Activated naive CD4-positive, alpha-beta T cell treated with anti-CD3 and anti-CD28 coated beads, Interleukin-2, amount 50 U/mL, for 72 hours (primary cell): Measurements from ENCODE around the gene ARHGEF38. TPM values are rescaled to one million over a fixed set of nuclear protein-coding genes. Genes with fewer than 3 reads are reported as not detected.
"Not testable (repeated sequence)": the region's sequence is repeated elsewhere in the genome, so short reads cannot be mapped to it uniquely, and the experiment has no call there.

ENCODE experiments used
- ATAC-seq, 2 donors: fragments of 150-1000 bp; cut with Tn5 transposase; 2 replicates each; pipeline ENCODE4 v1.10.0; 2021; ENCODE audit warnings: mild to moderate bottlenecking in 2 of 2, moderate library complexity in 2 of 2
- DNase-seq, 2 donors: peaks; one replicate each; pipeline ENCODE4 v3.0.0; 2021 to 2022; ENCODE audit warnings: low spot score in 2 of 2
- H3K27ac Mint-ChIP-seq, 2 donors: one replicate each; pipeline ENCODE4 v1.8.0; 2022; ENCODE audit warnings: mild to moderate bottlenecking in 2 of 2, mixed read lengths in 2 of 2
- H3K36me3 Mint-ChIP-seq, 2 donors: one replicate each; pipeline ENCODE4 v1.8.0; 2022; ENCODE audit warnings: mixed read lengths in 2 of 2
- H3K9me3 Mint-ChIP-seq, 2 donors: one replicate each; pipeline ENCODE4 v1.8.0; 2022; ENCODE audit warnings: mixed read lengths in 2 of 2
- total RNA-seq, 2 donors: library from RNA; stranded (reverse); gene quantifications; one replicate each; pipeline ENCODE4 v1.2.3, GENCODE V29; 2022

The ARHGEF38 gene
- total RNA-seq, 2 donors from 2014 or later = not detected

DNA sequence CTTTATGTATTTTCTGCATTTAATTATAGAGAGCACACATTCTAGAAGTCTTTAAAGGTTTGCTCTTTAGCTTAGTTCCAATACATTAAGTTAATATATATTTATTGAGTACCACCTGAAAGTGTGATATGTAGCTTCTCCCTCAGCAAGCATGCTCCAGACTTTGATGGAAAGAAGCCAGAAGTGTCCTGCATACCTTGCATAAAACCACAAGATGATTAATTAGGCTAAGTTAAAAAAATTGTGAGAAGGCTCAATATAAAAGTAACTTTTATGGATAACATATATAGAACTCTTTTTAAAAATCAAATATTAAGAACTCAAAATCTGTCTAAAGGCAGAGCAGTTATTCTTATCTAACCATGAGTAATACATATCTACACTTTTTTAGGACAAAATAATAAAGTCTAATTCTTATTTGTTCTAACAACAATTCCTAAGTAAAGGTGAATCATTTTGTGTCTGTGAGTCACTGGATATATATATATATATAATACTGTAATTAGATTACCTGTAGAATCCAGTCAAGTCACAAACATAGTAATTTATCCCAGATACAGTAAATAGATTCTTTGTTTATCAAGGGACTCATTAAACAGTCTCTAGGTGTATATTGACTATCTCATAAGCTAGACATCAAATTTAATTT lies 104.8 kb downstream of the ARHGEF38 start:
- Mint-ChIP-seq H3K27ac (no peak overlapping the region), H3K36me3 (no peaks in the 10 kb centered on the region), H3K9me3 (no peaks in the 10 kb centered on the region)
- no peak for DNase-seq
- no peak for ATAC-seq

DNA sequence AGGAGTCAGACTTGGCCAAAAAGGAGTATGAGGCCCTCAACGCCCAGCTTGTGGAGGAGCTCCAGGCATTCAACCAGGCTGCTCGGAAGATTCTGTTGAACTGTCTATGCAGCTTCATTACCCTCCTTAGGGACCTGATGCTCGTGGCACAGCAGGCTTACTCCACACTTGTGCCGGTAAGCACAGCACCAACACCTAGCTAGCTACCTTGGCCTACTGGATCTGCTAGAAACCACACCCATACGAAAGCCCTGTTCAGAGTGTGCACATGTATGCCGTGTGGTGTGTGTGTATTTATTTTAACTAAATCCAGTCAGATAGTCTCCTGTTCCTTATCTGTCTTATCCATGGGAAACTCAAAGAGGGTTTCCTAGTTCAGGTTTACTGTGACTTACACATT lies 106.8 kb downstream of the ARHGEF38 start:
- Mint-ChIP-seq H3K36me3 (no peaks in the 10 kb centered on the region), H3K27ac (no peak overlapping the region), H3K9me3 (no peaks in the 10 kb centered on the region)
- DNase-seq (no peak), ATAC-seq (no peak)

- ATAC-seq (no peak), DNase-seq (no peak)
- no peak overlapping the region for H3K27ac Mint-ChIP-seq
- no peaks in the 10 kb centered on the region for H3K36me3 Mint-ChIP-seq
- H3K9me3 Mint-ChIP-seq = no peaks in the 10 kb centered on the region
Observed at GRCh38 chr4:105661028-105661427, 108.6 kb downstream of the ARHGEF38 start.

DNA sequence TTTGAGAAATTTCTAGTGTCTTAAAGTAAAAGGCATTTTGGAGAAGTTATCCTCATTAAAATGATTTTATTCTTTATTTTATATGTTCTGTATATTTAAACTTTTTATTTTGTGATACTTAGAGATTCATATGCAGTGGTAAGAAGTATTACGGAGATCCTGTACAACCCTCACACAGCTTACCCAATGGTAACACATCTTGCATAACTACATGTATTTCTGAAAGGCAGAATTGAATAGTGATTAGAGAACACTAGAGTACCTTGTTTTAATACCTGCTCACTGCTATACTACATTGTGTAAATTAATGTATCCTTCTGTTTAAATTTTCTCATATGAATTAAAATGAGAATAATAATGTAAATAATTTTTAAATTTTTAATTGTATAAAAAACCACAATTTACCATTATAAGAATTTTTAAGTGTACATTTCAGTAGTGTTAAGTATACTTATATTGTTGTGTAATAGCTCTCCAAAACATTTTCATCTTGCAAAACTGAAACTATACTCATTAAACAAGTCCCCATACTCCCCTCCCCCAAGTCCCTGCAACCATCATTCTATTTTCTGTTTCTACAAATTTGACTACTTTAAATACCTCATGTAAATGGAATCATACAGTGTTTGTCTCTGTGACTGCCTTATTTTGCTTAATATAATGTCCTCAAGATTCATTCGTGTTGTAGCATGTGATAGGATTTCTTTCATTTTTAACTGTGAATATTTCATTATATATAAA lies 110.7 kb downstream of the ARHGEF38 start:
- DNase-seq (no peak), ATAC-seq (no peak)
- Mint-ChIP-seq H3K36me3 (no peaks in the 10 kb centered on the region), H3K9me3 (no peaks in the 10 kb centered on the region), H3K27ac (no peak overlapping the region)

DNA sequence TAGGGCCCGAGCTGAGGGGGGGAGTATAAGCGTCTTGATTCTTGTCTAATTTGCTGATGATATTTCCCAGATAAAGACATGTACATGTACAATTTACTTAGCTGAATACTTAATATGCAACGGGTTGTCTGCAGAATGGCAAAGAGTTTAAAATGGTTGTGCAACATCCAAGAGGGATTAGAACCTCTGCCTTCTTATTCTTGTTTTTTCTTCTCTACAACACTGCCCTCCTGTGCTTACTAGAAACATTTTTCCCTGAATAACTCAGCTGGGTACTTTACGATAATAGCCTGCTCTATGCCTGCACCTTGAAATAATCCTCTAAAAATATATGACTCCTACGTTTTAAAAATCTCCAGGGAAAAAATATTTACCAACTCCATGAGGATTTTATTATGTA lies 114.3 kb downstream of the ARHGEF38 start:
- Mint-ChIP-seq H3K36me3 (no peaks in the 10 kb centered on the region), H3K9me3 (no peaks in the 10 kb centered on the region), H3K27ac (no peak overlapping the region)
- no peak for ATAC-seq
- no peak for DNase-seq

DNA sequence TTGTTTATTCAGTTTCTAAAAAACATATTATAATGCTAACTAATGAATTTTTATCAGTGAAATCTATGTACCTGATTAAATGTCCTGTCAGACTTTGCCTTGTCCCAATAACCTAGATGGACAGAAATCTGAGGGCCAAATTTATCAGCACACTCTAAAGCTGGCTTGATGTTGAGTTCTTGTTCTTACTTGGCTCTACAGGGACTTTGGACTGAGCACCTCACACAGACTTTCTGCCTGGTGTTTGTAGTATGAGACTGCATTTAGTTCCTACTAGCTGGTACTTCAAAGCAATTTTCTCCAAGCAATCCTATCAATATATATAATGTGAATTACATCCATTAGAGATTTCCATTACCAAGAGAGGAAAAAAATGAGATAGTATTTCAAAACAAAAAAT lies 118.3 kb downstream of the ARHGEF38 start:
- no peak for ATAC-seq
- H3K36me3 Mint-ChIP-seq = no peaks in the 10 kb centered on the region

GRCh38 chr4:105671301-105671700 lies 118.9 kb downstream of the ARHGEF38 start:
- DNase-seq = no peak
- no peak overlapping the region for H3K27ac Mint-ChIP-seq
- no peaks in the 10 kb centered on the region for H3K36me3 Mint-ChIP-seq
- ATAC-seq = no peak
- no peaks in the 10 kb centered on the region for H3K9me3 Mint-ChIP-seq

More for the DNA sequence above, 118.3 kb downstream of the ARHGEF38 start:
- no peak for DNase-seq
- H3K27ac Mint-ChIP-seq = no peak overlapping the region
- H3K9me3 Mint-ChIP-seq = no peaks in the 10 kb centered on the region

DNA sequence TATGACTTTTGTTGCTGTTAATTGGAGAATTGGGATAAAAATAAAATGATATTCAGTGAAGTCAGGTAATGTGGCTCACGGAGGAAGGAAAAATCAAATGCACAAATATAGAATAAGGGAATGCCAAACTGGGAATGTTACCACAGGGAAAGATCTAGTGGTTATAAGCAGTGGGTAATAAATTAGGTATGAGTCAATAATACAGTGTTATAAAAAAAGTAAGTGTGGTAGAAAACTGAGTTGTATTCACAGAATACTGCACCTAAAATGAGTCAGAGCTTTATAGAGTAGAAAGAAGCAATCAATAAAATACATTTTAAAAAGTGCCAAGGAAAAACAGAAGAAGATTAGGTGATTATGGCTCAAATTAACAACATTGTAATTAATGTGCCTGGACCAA lies 121.6 kb downstream of the ARHGEF38 start:
- Mint-ChIP-seq H3K27ac (no peak overlapping the region), H3K9me3 (no peaks in the 10 kb centered on the region), H3K36me3 (no peaks in the 10 kb centered on the region)
- DNase-seq (no peak), ATAC-seq (no peak)

DNA sequence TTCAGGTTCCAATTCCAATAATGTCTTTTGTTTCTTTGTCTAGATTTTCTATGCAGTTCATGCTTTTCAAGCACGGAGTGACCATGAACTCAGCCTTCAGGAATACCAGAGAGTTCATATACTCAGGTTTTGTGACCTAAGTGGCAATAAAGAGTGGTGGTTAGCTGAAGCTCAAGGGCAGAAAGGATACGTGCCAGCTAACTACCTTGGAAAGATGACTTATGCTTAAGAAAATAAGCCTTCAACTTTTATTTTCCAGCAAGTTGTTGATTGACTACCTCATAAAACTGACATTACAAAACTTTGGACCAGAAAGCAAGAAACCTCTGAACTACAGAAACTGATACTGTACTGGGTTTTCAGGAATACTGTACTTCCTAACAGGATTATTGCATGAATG lies 125.3 kb downstream of the ARHGEF38 start:
- Mint-ChIP-seq H3K27ac (no peak overlapping the region), H3K36me3 (no peaks in the 10 kb centered on the region), H3K9me3 (no peaks in the 10 kb centered on the region)
- ATAC-seq (no peak), DNase-seq (no peak)

GRCh38 chr4:105679186-105679585 lies 126.8 kb downstream of the ARHGEF38 start:
- ATAC-seq (no peak), DNase-seq (no peak)
- no peak overlapping the region for H3K27ac Mint-ChIP-seq
- H3K9me3 Mint-ChIP-seq = no peaks in the 10 kb centered on the region
- no peaks in the 10 kb centered on the region for H3K36me3 Mint-ChIP-seq

GRCh38 chr4:105683038-105683437 lies 130.6 kb downstream of the ARHGEF38 start:
- Mint-ChIP-seq H3K9me3 (no peaks in the 10 kb centered on the region), H3K36me3 (no peaks in the 10 kb centered on the region), H3K27ac (no peak overlapping the region)
- DNase-seq (no peak), ATAC-seq (no peak)

DNA sequence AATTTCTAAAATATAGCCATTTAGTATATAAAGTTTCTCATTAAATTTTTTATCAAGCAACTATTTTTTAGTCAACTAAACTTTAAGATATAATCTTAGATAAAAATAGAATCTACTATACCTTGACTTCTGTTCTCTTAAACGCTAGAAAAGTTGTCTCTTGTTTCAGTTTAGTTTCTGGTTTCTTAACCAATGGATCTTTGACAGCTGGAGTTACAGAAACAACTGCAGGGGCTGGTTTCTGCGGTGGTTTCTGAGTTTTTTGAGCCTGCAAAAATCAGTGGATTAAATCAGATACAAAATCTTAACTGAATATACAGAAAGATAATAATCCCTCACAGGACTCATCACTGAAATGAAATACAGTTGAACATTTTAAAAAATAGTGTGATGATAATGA lies 134.2 kb downstream of the ARHGEF38 start:
- Mint-ChIP-seq H3K36me3 (no peaks in the 10 kb centered on the region), H3K27ac (no peak overlapping the region), H3K9me3 (no peaks in the 10 kb centered on the region)
- DNase-seq = no peak
- ATAC-seq = no peak

GRCh38 chr4:105694812-105695211 lies 142.4 kb downstream of the ARHGEF38 start:
- H3K36me3 Mint-ChIP-seq, H3K9me3 Mint-ChIP-seq, ATAC-seq: not testable (repeated sequence)

GRCh38 chr4:105695832-105696231 lies 143.4 kb downstream of the ARHGEF38 start:
- DNase-seq, H3K9me3 Mint-ChIP-seq, ATAC-seq, H3K36me3 Mint-ChIP-seq, H3K27ac Mint-ChIP-seq: not testable (repeated sequence)

More at GRCh38 chr4:105694812-105695211, 142.4 kb downstream of the ARHGEF38 start:
- not testable (repeated sequence) for DNase-seq, H3K27ac Mint-ChIP-seq

DNA sequence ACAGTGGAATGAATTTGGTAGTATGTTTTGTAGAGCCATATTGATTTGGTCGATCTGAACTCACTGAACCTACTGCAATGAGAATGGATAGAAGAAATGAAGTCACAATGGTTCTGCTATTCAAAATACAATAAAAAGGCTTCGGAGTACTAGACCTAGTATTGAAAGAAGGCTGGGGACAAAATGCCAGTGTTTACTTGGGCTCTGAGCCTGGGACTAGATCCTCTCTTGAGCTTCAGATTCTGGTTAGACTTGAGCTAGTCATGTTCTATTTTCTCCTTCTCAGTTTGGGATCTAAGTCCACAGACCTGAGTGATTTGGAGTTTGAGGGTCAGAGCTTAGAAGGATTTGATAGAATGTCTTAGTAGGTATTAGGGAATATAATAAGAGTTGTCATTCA lies 146.2 kb downstream of the ARHGEF38 start:
- peaks cover 0 to 8% of the 10 kb centered on the region in 2 donors for H3K36me3 Mint-ChIP-seq
- ATAC-seq = no peak
- H3K9me3 Mint-ChIP-seq = no peaks in the 10 kb centered on the region
- H3K27ac Mint-ChIP-seq = no peak overlapping the region
- no peak for DNase-seq

DNA sequence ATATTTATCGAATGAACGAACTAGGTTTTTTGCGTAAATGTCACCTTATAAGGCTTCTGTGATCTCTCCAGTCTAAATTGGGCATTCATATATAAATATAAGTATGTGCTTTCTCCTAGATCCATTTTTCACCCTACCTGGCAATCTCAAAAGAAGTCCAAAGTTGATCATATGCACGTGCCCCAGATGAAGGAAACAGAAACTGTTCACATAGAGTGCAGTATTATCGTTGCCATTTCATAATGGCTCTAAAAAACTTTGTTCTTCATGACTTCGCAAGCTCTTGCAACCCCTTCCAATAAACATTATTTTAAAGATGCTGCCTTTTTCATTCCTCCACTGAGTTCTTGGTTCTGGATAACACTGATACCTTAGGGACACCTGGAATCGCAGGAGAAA lies 155.4 kb downstream of the ARHGEF38 start:
- DNase-seq (no peak), ATAC-seq (no peak)
- Mint-ChIP-seq H3K36me3 (peaks cover 19 to 24% of the 10 kb centered on the region in 2 donors), H3K9me3 (no peaks in the 10 kb centered on the region), H3K27ac (peak overlapping the region; percentile 96 to 98)

DNA sequence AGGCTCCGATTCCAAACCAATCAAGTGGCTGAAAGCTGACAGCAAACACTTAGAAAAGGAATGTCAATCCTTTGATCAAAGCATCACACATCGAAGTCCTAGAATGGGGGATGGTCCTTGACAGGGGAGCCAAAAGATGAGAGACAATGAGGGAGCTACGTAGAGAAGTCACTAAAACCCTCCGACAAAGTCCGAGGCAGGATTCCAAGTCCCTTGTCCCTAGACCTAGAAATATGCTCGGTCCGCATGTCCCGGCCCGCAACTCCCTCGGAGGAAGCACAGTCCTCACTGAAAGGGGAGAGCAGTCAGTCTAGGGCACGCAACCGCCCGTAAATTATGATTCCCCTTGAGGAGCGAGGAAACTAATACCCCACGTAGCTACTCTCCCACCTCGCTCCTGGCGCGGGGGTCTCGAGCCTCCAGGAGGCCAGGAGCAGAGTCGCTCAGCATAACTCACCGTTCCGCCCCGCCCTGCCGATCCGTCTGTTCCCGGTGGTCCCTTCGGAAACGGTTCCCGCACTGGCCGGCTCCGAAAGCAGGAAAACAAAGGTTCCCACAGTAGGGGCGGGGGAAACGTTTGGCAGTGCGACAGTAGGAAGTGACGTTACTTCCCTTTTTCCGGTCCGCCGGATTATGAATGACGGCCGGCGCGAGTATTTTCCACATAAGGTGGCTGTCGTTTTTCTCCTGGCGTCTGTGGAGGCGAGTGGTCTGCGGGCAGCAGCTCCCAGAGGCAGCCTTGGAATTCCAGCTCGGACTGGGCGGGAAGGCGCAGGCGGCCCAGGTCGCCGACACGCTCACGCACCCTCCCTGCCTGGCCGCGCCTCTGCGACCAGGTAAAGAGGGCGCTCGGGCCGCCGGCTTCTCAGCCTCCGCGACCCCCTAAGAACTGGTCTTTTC lies 156.0 kb downstream of the ARHGEF38 start, which contains the start of the genes GSTCD and INTS12:
Gene GSTCD, plus strand, starts transcription at position 604 of the 900 bp plus-strand sequence. CDS start 8,830 bp downstream, outside the sequence.
Gene INTS12, minus strand, starts transcription at position 509 of the 900 bp plus-strand sequence. CDS start 8,684 bp downstream, outside the sequence.
- ATAC-seq (peak; percentile 93 to 95), DNase-seq (peak; percentile 81 to 86)
- Mint-ChIP-seq H3K27ac (peak within 1 kb of the TSS; percentile 96 to 98), H3K36me3 (peaks cover 19 to 24% of the 10 kb centered on the region in 2 donors), H3K9me3 (no peaks in the 10 kb centered on the region)
